KOPT-K1 (cell line): ENCODE results near the gene MTG1.
A peak's percentile ranks its signal among the peaks of the same experiment; 100 is the strongest.
"Not testable (repeated sequence)": the region's sequence is repeated elsewhere in the genome, so short reads cannot be mapped to it uniquely, and the experiment has no call there.

ENCODE experiments used
- H3K27ac ChIP-seq: fragments of 200-600 bp; sonication (generic); 2 replicates; pipeline ENCODE4 v1.5.1; 2016; ENCODE audit warnings: antibody characterized with exemption, mild to moderate bottlenecking, low read depth, low read length; ENCODE audit not compliant: poor library complexity, severe bottlenecking
- H3K36me3 ChIP-seq: fragments of 200-600 bp; sonication (generic); 2 replicates; pipeline ENCODE4 v1.5.1; 2017; ENCODE audit warnings: antibody characterized with exemption, mild to moderate bottlenecking, low read length, moderate library complexity; ENCODE audit not compliant: insufficient read depth
- H3K9me3 ChIP-seq: fragments of 200-600 bp; sonication (generic); 2 replicates; pipeline ENCODE4 v1.5.1; 2017; ENCODE audit warnings: antibody characterized with exemption, low read length, mild to moderate bottlenecking; ENCODE audit not compliant: insufficient read depth, poor library complexity, severe bottlenecking

MTG1 gene

GRCh38 chr10:133366751-133367150 is 27.2 kb upstream of the MTG1 start:
- Histone ChIP-seq H3K36me3 (peaks cover 69% of the 10 kb centered on the region), H3K27ac (no peak overlapping the region), H3K9me3 (no peaks in the 10 kb centered on the region)

GRCh38 chr10:133367461-133367860 is 26.5 kb upstream of the MTG1 start:
- peaks cover 62% of the 10 kb centered on the region for H3K36me3 ChIP-seq
- not testable (repeated sequence) for H3K9me3 ChIP-seq, H3K27ac ChIP-seq

GRCh38 chr10:133368153-133368552 is 25.8 kb upstream of the MTG1 start:
- Histone ChIP-seq H3K27ac (no peak overlapping the region), H3K36me3 (peaks cover 55% of the 10 kb centered on the region), H3K9me3 (no peaks in the 10 kb centered on the region)

- H3K9me3 ChIP-seq, result no peaks in the 10 kb centered on the region
- peaks cover 43% of the 10 kb centered on the region for H3K36me3 ChIP-seq
- no peak overlapping the region for H3K27ac ChIP-seq
Measured at GRCh38 chr10:133370030-133370786, 23.7 kb upstream of the MTG1 start.

GRCh38 chr10:133372507-133372906 is 21.4 kb upstream of the MTG1 start:
- no peak overlapping the region for H3K27ac ChIP-seq

GRCh38 chr10:133373174-133374090 is 20.5 kb upstream of the MTG1 start, which contains the start of gene ECHS1:
ECHS1 (minus strand) TSS chr10:133373354; CDS start chr10:133373333, 21 bp downstream.
- peaks cover 19% of the 10 kb centered on the region for H3K36me3 ChIP-seq
- no peaks in the 10 kb centered on the region for H3K9me3 ChIP-seq
- H3K27ac ChIP-seq, result peak within 1 kb of the TSS; percentile 57

More at GRCh38 chr10:133372507-133372906, 21.4 kb upstream of the MTG1 start:
- no peaks in the 10 kb centered on the region for H3K9me3 ChIP-seq
- peaks cover 25% of the 10 kb centered on the region for H3K36me3 ChIP-seq

- no peaks in the 10 kb centered on the region for H3K36me3 ChIP-seq
- no peaks in the 10 kb centered on the region for H3K9me3 ChIP-seq
- H3K27ac ChIP-seq, result no peak overlapping the region
Measured at GRCh38 chr10:133375357-133376115, 18.4 kb upstream of the MTG1 start.

- not testable (repeated sequence) for H3K36me3 ChIP-seq, H3K27ac ChIP-seq, H3K9me3 ChIP-seq
Measured at GRCh38 chr10:133376183-133376582, 17.8 kb upstream of the MTG1 start.

GRCh38 chr10:133377025-133377817 is 16.7 kb upstream of the MTG1 start:
- H3K9me3 ChIP-seq, result no peaks in the 10 kb centered on the region
- no peak overlapping the region for H3K27ac ChIP-seq
- no peaks in the 10 kb centered on the region for H3K36me3 ChIP-seq

GRCh38 chr10:133377818-133378250 is 16.1 kb upstream of the MTG1 start:
- Histone ChIP-seq H3K36me3 (no peaks in the 10 kb centered on the region), H3K9me3 (no peaks in the 10 kb centered on the region), H3K27ac (no peak overlapping the region)

GRCh38 chr10:133378251-133379096 is 15.5 kb upstream of the MTG1 start:
- no peaks in the 10 kb centered on the region for H3K9me3 ChIP-seq
- no peak overlapping the region for H3K27ac ChIP-seq
- H3K36me3 ChIP-seq, result no peaks in the 10 kb centered on the region

GRCh38 chr10:133379152-133379800 is 14.7 kb upstream of the MTG1 start, which contains the start of gene PAOX:
PAOX (plus strand) TSS chr10:133379262; CDS start chr10:133379317, 55 bp downstream.
- H3K36me3 ChIP-seq, result no peaks in the 10 kb centered on the region
- H3K27ac ChIP-seq, result no peak within 1 kb of the TSS
- no peaks in the 10 kb centered on the region for H3K9me3 ChIP-seq
